ENCODE data around the gene ACTL9. TPM values are rescaled to one million over a fixed set of nuclear protein-coding genes. Genes with fewer than 3 reads are reported as not detected.
"Not testable (repeated sequence)": the region's sequence is repeated elsewhere in the genome, so short reads cannot be mapped to it uniquely, and the experiment has no call there.

ACTL9 gene
- not detected in 2 replicates for polyA plus RNA-seq (2014; cell fraction: cytosol; rRNA removed)
- not detected in 2 replicates for polyA plus RNA-seq (2014; cell fraction: nucleus; rRNA removed)

GRCh38 chr19:8698433-8699063 is at the start of gene ACTL9:
Gene ACTL9 (minus strand): TSS chr19:8698795. CDS start chr19:8698701, 94 bp downstream.
- DNase-seq (ENCODE audit: low spot score), result no peak

GRCh38 chr19:8739291-8740065 is 40.9 kb upstream of the ACTL9 start:
- DNase-seq (ENCODE audit: low spot score), result not testable (repeated sequence)

- no peak for DNase-seq (ENCODE audit: low spot score)
Observed at GRCh38 chr19:8738377-8738776, 39.8 kb upstream of the ACTL9 start.

- DNase-seq (ENCODE audit: low spot score), result no peak
Observed at GRCh38 chr19:8731428-8732169, 33.0 kb upstream of the ACTL9 start.

- DNase-seq (ENCODE audit: low spot score), result no peak
Observed at GRCh38 chr19:8724276-8724675, 25.7 kb upstream of the ACTL9 start.

- DNase-seq (ENCODE audit: low spot score), result no peak
Observed at GRCh38 chr19:8722032-8722431, 23.4 kb upstream of the ACTL9 start.

- no peak for DNase-seq (ENCODE audit: low spot score)
Observed at GRCh38 chr19:8721334-8721733, 22.7 kb upstream of the ACTL9 start, which contains the start of gene OR2Z1. Gene OR2Z1 (plus strand): TSS chr19:8721634. CDS start chr19:8731029, 9,395 bp downstream.

- DNase-seq (ENCODE audit: low spot score), result not testable (repeated sequence)
Observed at GRCh38 chr19:8710337-8710736, 11.7 kb upstream of the ACTL9 start.

GRCh38 chr19:8705742-8706141 is 7.1 kb upstream of the ACTL9 start:
- DNase-seq (ENCODE audit: low spot score), result no peak

- DNase-seq (ENCODE audit: low spot score), result not testable (repeated sequence)
Observed at GRCh38 chr19:8705304-8705703, 6.7 kb upstream of the ACTL9 start.

- no peak for DNase-seq (ENCODE audit: low spot score)
Observed at GRCh38 chr19:8703223-8703622, 4.6 kb upstream of the ACTL9 start.

GRCh38 chr19:8702350-8702749 is 3.8 kb upstream of the ACTL9 start:
- DNase-seq (ENCODE audit: low spot score), result no peak

- DNase-seq (ENCODE audit: low spot score), result no peak
Observed at GRCh38 chr19:8700956-8701355, 2.4 kb upstream of the ACTL9 start.

GRCh38 chr19:8699908-8700307 is 1.3 kb upstream of the ACTL9 start:
- no peak for DNase-seq (ENCODE audit: low spot score)

GRCh38 chr19:8697671-8698432 is 743 bp downstream of the ACTL9 start:
- no peak for DNase-seq (ENCODE audit: low spot score)

- DNase-seq (ENCODE audit: low spot score), result no peak
Observed at GRCh38 chr19:8696993-8697392, 1.6 kb downstream of the ACTL9 start.

- DNase-seq (ENCODE audit: low spot score), result no peak
Observed at GRCh38 chr19:8695911-8696310, 2.7 kb downstream of the ACTL9 start.

GRCh38 chr19:8695501-8695900 is 3.1 kb downstream of the ACTL9 start:
- DNase-seq (ENCODE audit: low spot score), result no peak

- no peak for DNase-seq (ENCODE audit: low spot score)
Observed at GRCh38 chr19:8690753-8691539, 7.6 kb downstream of the ACTL9 start.

GRCh38 chr19:8688930-8689329 is 9.7 kb downstream of the ACTL9 start:
- DNase-seq (ENCODE audit: low spot score), result no peak

- no peak for DNase-seq (ENCODE audit: low spot score)
Observed at GRCh38 chr19:8686549-8686948, 12.0 kb downstream of the ACTL9 start.

Measured in SK-N-DZ (cell line).